GM15510 (cell line): ENCODE results near the gene CYP1A1.

Experiments
- POLR2A ChIP-seq: IDR thresholded peaks from 3 replicates; pipeline ENCODE4 v1.6.1; 2011; ENCODE audit warnings: borderline replicate concordance; ENCODE audit not compliant: insufficient read length; ENCODE audit errors: extremely low read depth

Gene CYP1A1, protein sequence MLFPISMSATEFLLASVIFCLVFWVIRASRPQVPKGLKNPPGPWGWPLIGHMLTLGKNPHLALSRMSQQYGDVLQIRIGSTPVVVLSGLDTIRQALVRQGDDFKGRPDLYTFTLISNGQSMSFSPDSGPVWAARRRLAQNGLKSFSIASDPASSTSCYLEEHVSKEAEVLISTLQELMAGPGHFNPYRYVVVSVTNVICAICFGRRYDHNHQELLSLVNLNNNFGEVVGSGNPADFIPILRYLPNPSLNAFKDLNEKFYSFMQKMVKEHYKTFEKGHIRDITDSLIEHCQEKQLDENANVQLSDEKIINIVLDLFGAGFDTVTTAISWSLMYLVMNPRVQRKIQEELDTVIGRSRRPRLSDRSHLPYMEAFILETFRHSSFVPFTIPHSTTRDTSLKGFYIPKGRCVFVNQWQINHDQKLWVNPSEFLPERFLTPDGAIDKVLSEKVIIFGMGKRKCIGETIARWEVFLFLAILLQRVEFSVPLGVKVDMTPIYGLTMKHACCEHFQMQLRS

DNA sequence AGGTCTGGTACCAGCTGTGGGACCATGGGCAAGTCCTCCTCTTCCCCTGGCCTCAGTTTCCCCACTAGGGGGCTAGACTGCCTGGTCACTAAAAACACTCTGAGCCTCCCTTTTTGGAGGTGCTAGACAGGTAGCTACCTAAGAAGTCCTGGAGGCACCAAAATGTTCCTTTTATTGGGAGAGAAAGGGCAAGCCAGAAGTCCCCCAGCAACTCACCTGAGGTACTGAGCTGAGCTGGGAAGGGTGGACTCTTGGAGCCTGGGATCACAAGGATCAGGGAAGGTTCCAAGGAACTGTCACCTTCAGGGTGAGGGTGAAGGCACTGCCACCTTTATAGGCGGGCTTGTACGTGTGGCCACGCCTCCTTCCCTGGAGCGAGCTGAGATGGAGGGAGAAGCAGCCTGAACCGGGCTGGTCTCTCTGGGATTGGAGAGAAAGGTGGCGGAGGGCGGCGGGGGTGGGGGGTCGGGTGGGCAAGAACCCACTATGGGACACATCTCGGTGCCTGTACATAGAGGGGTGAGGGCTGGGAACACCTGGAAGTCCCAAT, at the start of gene CYP1A1:
TSS of gene CYP1A1 (minus strand) at position 304 of the 550 bp plus-strand sequence. CDS start 2,431 bp downstream, outside the sequence.
- TF ChIP-seq POLR2A: no peak

DNA sequence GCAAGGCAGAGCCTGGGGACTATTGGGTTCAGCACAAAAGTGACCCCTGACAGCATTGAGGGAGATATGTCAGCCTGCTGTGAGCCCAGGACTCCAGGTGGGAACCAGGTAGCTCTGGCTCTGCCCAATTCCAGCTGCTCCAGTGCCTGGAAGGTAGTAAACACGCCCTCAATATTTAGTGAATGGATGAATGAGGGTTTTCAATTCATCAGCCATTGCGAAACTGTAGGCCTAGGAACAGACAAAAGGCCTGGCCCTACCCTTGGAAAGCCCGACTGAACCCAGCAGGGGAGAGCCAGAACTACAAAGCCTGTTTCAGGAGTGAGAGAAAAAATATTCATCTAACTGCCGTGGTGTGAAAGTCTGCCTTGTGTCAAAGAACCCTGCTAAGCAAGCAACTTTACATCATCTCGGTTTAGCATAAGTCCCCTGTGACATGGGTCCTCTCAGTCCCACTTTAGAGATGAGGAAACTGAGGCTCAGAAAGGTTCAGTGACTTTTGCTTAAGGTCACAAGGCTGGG, 48.5 kb upstream of the CYP1A1 start:
- no peak for TF ChIP-seq POLR2A

DNA sequence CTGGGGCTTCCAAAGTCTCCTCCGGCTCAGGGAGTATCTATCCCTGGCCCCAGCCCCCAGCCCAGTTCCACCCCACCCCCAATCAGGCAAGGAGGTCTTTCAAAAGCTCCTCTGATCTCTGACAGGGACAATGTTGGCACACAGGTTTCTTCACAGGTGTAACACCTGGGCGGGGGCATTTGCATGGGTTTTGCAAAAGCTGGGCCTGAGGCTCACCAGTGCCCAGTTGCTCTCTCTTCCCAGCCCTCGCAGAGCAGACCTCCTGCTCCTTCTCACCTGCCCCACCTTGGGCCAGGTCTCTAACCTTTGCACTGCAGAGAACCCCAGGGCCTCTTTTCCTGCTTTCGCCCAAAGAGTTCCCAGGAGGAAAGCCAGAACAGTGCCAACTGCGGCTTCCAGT, 48.0 kb upstream of the CYP1A1 start:
- TF ChIP-seq POLR2A: no peak

DNA sequence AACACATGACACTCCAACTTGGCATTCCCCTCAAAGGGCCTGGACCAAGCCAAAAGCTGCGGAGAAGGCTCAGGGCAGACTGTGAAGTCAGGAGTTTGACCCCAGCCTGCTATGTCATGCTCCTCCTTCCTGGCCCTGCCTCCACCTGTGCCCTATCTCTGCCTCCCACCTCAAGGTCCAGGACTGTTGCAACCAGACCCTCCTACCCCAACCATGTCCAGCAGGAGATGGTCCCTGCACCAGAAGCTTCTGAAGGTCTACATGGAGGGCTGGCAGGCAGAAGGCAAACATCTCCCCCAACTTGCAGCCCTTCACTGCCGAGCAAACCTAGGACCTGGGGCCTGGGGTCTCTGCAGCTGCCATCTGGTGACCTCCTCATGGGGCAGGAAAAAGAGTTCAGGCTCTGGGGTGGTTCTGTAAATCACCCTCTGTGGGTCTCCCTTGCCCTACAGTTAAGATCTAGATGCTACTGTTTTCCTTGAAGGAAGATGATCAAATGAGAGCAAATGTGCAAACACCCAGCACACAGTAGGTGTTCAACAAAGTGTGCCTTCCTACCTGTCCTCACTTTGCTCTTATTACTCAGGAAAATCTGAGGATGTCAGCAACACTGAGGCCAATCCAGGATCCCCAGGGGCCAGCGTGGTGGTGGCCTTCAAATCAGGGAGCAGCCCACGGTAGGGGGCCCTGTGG, 45.0 kb upstream of the CYP1A1 start:
- TF ChIP-seq POLR2A: no peak

DNA sequence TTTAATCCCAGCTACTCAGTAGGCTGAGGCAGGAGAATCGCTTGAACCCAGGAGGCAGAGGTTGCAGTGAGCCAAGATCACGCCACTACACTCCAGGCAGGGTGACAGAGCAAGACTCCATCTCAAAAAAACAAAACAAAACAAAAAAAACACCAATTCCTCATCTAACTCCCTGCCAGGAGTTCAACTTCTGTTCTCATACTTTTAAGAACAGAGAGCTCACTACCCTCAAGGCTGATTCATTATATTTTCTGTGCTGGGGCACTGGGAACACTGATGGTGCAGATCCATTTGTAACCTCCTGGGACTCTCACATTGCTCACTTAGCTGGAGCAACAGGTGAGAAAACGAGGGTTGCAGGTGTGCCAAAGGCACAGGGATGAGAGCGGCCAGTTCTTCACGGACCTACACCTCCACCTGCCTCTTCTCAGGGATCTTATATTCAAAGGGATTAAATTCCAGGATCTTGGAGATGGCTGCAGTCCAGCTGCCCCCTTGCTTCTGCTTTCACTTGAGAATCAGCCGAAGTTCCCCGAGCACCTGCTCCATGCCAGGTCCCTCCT, 44.2 kb upstream of the CYP1A1 start:
- TF ChIP-seq POLR2A: no peak

DNA sequence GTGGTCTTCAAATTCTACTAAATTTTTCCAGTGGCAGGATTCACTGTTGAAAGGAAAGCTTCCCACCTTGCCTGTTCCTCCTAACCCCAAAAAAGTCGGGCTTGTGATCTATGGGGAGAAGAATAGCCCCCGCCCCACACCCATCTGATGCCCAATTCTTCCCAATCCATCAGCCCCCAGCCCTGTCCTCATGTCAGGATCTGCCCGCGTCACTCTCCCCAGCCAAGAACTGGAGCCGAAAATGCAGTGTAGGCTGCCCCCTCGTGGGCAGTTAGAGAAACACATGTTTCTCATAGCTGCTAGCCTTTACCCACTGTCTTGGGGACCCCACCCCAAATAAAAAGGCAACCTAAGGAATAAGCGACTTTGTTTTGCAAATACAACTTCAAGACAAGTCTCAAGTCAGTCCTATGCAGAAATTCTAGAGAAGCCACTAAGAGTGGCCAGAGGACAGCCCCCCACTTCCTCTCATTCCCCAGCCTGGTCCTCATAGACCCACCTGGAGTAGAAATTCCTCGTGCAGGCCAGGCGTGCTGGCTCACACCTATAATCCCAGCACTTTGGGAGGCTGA, 43.5 kb upstream of the CYP1A1 start:
- no peak for TF ChIP-seq POLR2A

DNA sequence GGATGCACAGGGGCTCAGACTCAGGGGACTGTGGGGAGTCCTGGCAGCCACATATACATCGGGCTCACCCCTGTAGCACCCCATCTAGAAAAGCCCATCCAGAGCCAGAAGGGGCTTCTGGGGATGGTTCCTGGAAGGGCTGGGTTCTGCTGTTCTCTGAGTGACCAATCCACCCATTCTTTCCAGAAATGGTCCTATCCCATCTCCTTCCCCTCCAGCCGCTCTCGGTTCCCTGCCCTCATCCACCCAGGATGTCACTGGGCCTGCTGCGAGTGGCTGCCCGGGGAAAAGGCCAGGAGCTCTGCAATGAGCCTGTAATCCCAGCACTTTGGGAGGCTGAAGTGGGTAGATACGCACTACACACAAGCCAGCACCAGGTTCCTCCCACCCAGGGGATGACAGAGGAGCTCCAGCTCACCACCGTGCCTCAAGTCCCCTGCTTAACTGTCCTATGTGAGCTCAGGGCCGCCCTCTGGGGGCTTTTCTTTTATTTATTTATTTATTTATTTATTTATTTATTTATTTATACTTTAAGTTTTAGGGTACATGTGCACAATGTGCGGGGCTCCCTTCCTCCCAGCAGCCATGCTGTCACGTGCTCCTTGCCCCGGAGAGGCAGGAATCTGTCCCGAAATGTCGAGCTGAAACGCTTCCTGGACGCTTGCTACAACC, 42.9 kb upstream of the CYP1A1 start:
- no peak for TF ChIP-seq POLR2A

DNA sequence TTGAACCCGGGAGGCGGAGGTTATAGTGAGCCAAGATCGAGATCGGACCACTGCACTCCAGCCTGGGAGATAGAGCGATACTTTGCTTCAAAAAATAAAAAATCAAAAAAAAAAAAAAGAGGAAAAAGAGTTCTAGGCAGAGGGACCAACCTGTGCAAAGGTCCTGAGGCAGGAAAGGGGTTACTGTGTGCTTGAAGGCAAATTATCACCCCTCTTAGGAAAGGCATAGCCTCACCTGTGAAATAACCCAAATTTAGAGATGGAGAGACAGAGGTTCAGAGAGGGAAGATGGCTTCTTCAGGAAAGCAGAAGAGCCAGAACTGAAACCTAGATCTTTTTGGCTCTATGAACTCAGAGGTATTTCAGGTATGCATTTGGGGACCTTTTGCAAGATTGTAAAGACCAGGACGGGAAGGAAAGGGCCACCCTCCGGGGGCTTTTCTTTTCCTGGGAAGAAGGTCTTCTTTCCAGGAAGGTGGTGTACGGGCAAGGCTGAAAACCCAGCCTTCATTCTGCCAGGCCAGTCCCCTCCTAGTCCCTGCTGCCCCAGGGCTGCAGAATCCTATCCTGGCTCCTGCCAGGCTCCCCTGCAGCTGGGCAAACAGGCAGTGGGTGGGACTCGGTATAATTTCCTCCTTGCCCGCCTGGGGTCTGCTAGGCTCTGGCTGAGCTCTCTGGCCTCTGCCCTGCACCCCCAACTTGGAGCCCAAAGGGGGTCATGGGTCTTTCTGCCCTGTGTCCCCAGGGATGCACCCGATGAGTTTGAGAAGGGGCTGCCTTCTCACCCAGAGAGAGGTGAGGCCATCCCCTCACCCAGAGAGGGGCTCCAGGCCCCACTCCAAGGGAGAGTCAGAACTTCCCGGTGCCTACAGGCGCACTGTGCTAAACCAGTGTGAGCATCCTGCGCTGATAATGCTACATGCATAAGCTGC, 42.1 kb upstream of the CYP1A1 start:
- no peak for TF ChIP-seq POLR2A

DNA sequence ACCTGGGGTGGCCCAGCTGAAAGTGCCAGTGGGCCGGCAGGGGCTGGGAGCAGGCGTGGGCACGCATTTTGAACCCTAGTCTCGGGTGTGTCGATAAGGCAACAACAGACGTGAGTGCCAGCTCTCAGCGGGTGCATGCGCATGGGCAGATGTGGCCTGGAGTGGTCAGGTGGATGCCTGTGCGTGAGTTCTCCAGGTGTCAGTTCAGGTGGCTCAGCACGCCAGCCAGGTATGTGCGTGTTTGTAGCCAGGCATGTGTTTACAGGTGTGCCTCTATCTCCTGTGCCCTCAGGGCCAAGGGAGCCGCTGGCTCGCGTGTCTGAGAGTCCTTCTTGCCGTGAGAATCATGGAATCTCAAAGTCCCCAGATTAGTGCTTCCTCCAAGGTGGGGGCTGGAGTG, 38.1 kb upstream of the CYP1A1 start:
- TF ChIP-seq POLR2A: no peak

DNA sequence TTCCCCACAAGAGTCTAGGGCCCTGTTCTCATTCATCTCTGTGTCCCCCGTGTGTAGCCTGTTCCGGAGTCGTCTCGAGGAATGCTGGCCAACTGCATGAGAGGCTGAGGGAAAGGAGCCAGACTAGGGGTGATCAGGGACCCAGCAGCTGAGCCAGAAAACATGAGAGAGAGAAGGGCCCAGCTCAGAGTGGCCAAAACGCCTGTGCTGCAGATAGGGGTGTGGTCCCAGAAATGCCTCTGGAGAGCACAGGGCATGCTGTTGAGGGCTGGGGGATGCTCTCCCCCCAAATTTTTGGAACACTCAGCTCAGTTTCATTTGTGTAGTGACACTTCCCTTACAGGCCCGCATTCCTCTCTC, 37.4 kb upstream of the CYP1A1 start:
- no peak for TF ChIP-seq POLR2A

DNA sequence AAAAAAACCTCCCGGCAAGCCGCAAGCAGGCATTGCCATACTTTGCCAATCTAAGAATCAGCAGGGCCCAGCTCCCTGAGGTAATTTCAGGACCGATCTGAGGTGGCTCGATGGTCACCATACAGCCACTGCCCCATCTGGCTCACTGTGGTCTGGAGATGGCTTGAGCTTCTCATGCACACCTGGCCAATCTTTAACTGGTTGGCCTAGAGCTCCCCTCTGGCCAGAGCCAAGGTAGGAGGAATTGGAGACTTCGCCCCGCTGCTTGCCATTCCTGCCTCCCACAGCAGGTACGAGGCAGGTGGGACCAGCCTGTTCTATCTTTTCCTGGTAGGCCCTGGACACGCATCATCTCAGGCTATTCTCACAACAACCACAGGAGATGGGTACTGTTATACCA, 33.4 kb upstream of the CYP1A1 start:
- TF ChIP-seq POLR2A: no peak

DNA sequence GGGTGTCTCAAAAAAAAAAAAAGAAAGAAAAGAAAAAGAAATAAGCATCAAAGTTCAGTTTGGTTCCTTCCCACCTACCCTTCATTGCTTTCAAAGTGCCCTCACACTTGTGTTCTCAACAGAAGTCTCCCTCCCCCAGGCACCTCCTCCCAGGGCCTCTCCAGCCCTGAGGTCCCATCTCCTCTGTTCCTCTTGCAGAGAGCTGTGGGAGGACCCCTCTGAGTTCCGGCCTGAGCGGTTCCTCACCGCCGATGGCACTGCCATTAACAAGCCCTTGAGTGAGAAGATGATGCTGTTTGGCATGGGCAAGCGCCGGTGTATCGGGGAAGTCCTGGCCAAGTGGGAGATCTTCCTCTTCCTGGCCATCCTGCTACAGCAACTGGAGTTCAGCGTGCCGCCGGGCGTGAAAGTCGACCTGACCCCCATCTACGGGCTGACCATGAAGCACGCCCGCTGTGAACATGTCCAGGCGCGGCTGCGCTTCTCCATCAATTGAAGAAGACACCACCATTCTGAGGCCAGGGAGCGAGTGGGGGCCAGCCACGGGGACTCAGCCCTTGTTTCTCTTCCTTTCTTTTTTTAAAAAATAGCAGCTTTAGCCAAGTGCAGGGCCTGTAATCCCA, 29.4 kb upstream of the CYP1A1 start:
- TF ChIP-seq POLR2A: no peak

DNA sequence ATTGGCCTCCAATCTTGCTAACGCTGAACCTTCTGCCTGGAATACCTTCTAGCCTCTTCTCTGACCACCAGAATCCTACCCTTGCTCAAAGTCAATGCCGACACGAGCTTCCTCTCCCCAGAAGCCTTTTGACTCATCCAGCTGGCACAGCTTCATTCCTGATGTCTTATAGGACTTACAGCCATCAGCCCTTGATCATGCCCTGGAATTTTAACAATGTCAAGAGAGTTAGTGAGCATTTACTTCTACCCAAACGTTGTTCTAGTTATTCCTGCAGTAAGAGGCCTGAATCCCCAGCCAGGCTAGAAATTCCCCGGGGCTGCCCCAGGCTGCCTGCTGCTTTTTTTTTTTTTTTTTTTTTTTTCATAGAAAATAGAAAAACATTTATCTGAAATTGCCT, 27.2 kb upstream of the CYP1A1 start:
- no peak for TF ChIP-seq POLR2A
